ENCODE measurements around the gene SFTPD. TPM values are rescaled to one million over a fixed set of nuclear protein-coding genes. Genes with fewer than 3 reads are reported as not detected.

Gene SFTPD
- total and polyA plus RNA-seq, 10 of the 15 experiments (the other 5 are each of a cell fraction or from before 2014, with no cell fraction given) = 0.31 TPM; not detected in 9

- Histone ChIP-seq H3K4me2 (ENCODE audit: control insufficient read depth, insufficient read depth) (no peak overlapping the region), H3K36me3 (ENCODE audit: control insufficient read depth in 2 of 2, insufficient read depth in 2 of 2, low read length in 1 of 2) (no peaks in the 10 kb centered on the region), H3K79me2 (ENCODE audit: control insufficient read depth, insufficient read depth, low read length) (no peaks in the 10 kb centered on the region), H3K4me1 (ENCODE audit: control insufficient read depth, insufficient read depth, low read length) (peaks cover 15% of the 10 kb centered on the region), H4K20me1 (ENCODE audit: control insufficient read depth, insufficient read depth) (no peaks in the 10 kb centered on the region), H3K9me3 (replicated peaks; ENCODE audit: control insufficient read depth, insufficient read depth, low read length) (no peaks in the 10 kb centered on the region), H3K27ac (ENCODE audit: control insufficient read depth, insufficient read depth) (no peak overlapping the region), H2AFZ (ENCODE audit: control insufficient read depth, low read depth, low read length) (no peak overlapping the region), H3K9ac (ENCODE audit: control insufficient read depth, insufficient read depth, low read length) (no peak overlapping the region), H3K27me3 (replicated peaks in 1 of 2; ENCODE audit: control insufficient read depth in 2 of 2, insufficient read depth in 2 of 2, low read length in 1 of 2) (peaks cover 0 to 2% of the 10 kb centered on the region in 2 experiments; a peak in 2 of 4 replicates), H3K4me3 (no peak overlapping the region)
- ATAC-seq = no peak
- TF ChIP-seq POLR2A (IDR thresholded peaks at IDR 0.05; ENCODE audit: low read depth, low read length) = no peak
- no peak for TF ChIP-seq ATF7 (IDR thresholded peaks at IDR 0.05; ENCODE audit: low read depth)
- TF ChIP-seq CREB1 (IDR thresholded peaks at IDR 0.05; ENCODE audit: low read depth) = no peak
- TF ChIP-seq EZH2 (IDR thresholded peaks at IDR 0.05; ENCODE audit: borderline replicate concordance, control insufficient read depth, low read depth, low read length) = no peak
- TF ChIP-seq YY1 (IDR thresholded peaks at IDR 0.05; ENCODE audit: low read depth, low read length) = no peak
- no peak for TF ChIP-seq NFYA (IDR thresholded peaks at IDR 0.05; ENCODE audit: borderline replicate concordance, low read depth, low read length)
- no peak for TF ChIP-seq ETV6 (conservative IDR thresholded peaks at IDR 0.05 in 1 of 2, IDR thresholded peaks at IDR 0.05 in 1 of 2; ENCODE audit: borderline replicate concordance in 1 of 2, low read depth in 1 of 2)
- TF ChIP-seq HSF1 (IDR thresholded peaks at IDR 0.05; ENCODE audit: low read depth, low read length) = no peak
- TF ChIP-seq SIN3A (IDR thresholded peaks at IDR 0.05; ENCODE audit: low read depth, low read length) = no peak
- no peak for TF ChIP-seq E4F1 (IDR thresholded peaks at IDR 0.05; ENCODE audit: borderline replicate concordance, partially characterized antibody)
- TF ChIP-seq CREM (IDR thresholded peaks at IDR 0.05; ENCODE audit: low read depth) = no peak
- TF ChIP-seq SMAD5 (IDR thresholded peaks at IDR 0.05; ENCODE audit: low read depth) = no peak
- no peak for TF ChIP-seq MTA3 (IDR thresholded peaks at IDR 0.05; ENCODE audit: borderline replicate concordance, low read length)
- TF ChIP-seq RELA (IDR thresholded peaks at IDR 0.05; ENCODE audit: borderline replicate concordance, partially characterized antibody) = no peak
- TF ChIP-seq CUX1 (IDR thresholded peaks at IDR 0.05; ENCODE audit: insufficient replicate concordance, low read depth, low read length) = no peak
- no peak for TF ChIP-seq ZSCAN29 (IDR thresholded peaks at IDR 0.05)
- no peak for FAIRE-seq
- POLR2A ChIA-PET = interaction anchor here (0.6 kb wide), 1 partner anchor 185 kb away, joined by 3 read pairs; no protein-coding TSS in a partner anchor
- intact Hi-C loops (cut with micrococcal nuclease; ENCODE audit: unreplicated experiment) = no loop called here
- DNase-seq (ENCODE audit: low read depth, low spot score) = no peak
- in situ Hi-C loops (cut with MboI) = loop anchor here (25.0 kb wide), 1 partner anchor 153 kb away; no protein-coding TSS in a partner anchor
- RAD21 ChIA-PET (ENCODE audit: unreplicated experiment) = no interaction called here
- BruUV-seq (replicated peaks) = no TSS peak
- CTCF ChIA-PET = interaction anchor here (1.8 kb wide), 1 partner anchor 8 kb away, joined by 5 read pairs; no protein-coding TSS in a partner anchor
- SMC1A ChIA-PET (ENCODE audit: uncharacterized antibody, unreplicated experiment) = no interaction called here
These were observed 8.5 kb downstream of the SFTPD start for GRCh38 chr10:79940431-79940830.
